ENCODE measurements around the gene PLXND1.

PLXND1 gene

DNA sequence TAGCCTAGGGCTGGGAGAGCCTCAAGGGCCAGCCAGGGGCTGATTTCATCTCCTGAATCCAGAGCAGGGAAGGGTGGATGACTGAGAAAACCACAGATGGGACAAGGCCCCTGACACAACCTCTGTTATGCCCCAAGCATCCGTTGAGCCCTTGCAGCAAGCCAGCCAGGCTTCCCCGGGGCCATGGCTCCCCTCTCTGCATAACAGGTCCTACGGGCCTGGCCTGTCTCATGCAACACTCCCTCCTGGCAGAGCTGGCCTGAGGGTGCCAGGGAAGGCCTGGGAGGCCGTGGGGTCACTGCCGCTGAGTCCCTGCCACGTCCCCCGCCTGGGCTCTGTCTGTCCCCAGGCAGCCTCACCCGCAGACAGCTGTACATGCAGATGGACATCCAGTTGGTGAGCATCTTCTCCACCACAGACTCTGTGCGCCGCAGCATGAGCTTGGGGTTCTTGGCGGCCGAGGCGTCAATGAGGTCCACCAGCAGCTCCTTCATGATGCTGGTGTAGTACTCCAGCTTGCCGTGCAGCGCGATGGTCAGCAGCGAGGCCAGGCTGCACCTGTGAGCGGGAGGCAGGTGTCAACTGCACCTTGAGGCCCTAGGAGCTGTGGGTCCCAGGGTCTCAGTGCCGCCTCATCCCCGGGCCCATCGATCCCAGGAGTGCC is 41.4 kb downstream of the PLXND1 start:
- H3K4me3 ChIP-seq (ENCODE audit: low read depth, low read length), result no peak overlapping the region
- TF ChIP-seq MYC (IDR thresholded peaks at IDR 0.05; ENCODE audit: low read depth, low read length) (no peak), POLR2A (IDR thresholded peaks at IDR 0.05; ENCODE audit: extremely low read depth, insufficient read length) (no peak)
- TF ChIP-seq, protein P1, sequence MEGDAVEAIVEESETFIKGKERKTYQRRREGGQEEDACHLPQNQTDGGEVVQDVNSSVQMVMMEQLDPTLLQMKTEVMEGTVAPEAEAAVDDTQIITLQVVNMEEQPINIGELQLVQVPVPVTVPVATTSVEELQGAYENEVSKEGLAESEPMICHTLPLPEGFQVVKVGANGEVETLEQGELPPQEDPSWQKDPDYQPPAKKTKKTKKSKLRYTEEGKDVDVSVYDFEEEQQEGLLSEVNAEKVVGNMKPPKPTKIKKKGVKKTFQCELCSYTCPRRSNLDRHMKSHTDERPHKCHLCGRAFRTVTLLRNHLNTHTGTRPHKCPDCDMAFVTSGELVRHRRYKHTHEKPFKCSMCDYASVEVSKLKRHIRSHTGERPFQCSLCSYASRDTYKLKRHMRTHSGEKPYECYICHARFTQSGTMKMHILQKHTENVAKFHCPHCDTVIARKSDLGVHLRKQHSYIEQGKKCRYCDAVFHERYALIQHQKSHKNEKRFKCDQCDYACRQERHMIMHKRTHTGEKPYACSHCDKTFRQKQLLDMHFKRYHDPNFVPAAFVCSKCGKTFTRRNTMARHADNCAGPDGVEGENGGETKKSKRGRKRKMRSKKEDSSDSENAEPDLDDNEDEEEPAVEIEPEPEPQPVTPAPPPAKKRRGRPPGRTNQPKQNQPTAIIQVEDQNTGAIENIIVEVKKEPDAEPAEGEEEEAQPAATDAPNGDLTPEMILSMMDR (IDR thresholded peaks at IDR 0.05; ENCODE audit: low read depth, low read length), result no peak
- TF ChIP-seq, protein P2, sequence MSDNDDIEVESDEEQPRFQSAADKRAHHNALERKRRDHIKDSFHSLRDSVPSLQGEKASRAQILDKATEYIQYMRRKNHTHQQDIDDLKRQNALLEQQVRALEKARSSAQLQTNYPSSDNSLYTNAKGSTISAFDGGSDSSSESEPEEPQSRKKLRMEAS (IDR thresholded peaks at IDR 0.05; ENCODE audit: low read depth, low read length), result no peak
- DNase-seq (ENCODE audit: low read depth), result no peak

- TF ChIP-seq, protein P2 (IDR thresholded peaks at IDR 0.05; ENCODE audit: low read depth, low read length), result no peak
- DNase-seq (ENCODE audit: low read depth), result no peak
- H3K4me3 ChIP-seq (ENCODE audit: low read depth, low read length), result no peak overlapping the region
Measured at GRCh38 chr3:129563850-129564535, 42.5 kb downstream of the PLXND1 start.

GRCh38 chr3:129563332-129563731 is 43.1 kb downstream of the PLXND1 start:
- TF ChIP-seq, protein P1 (IDR thresholded peaks at IDR 0.05; ENCODE audit: low read depth, low read length), result no peak
- TF ChIP-seq POLR2A (IDR thresholded peaks at IDR 0.05; ENCODE audit: extremely low read depth, insufficient read length) (no peak), MYC (IDR thresholded peaks at IDR 0.05; ENCODE audit: low read depth, low read length) (no peak)
- TF ChIP-seq, protein P2 (IDR thresholded peaks at IDR 0.05; ENCODE audit: low read depth, low read length), result no peak
- no peak overlapping the region for H3K4me3 ChIP-seq (ENCODE audit: low read depth, low read length)
- DNase-seq (ENCODE audit: low read depth), result no peak

GRCh38 chr3:129562803-129563202 is 43.7 kb downstream of the PLXND1 start:
- H3K4me3 ChIP-seq (ENCODE audit: low read depth, low read length), result no peak overlapping the region
- TF ChIP-seq, protein P1 (IDR thresholded peaks at IDR 0.05; ENCODE audit: low read depth, low read length), result no peak
- TF ChIP-seq, protein P2 (IDR thresholded peaks at IDR 0.05; ENCODE audit: low read depth, low read length), result no peak
- no peak for DNase-seq (ENCODE audit: low read depth)

DNA sequence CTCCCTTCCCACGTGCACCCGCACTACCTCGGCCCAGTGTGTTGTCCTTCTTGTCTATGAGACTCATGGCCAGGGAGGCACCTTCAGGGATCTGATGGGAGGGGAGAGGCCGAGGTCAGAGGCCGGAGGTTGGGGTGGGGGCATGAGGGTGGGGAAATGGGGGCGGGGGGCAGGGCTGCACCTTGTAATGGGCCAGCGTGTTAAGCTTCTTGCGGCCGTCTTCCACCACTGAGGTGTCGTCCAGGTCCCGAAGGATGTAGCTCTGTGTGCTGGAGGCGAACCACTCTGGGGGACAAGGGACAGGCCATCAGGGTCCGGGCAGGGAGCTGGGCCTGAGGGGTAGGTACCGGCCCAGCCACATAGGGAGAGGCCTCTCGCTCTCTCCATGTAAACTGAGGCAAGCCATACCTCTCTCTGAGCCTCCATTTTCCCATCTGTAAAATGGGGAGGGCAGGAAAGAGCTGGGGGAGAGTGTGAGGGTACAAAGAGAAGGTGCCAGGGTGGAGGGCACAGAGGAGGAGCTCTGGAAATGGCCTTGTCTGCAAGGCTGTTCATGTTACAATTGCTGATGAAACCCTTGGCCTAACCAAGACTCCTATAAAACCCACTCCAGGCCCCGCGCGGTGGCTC is 44.7 kb downstream of the PLXND1 start:
- H3K4me3 ChIP-seq (ENCODE audit: low read depth, low read length), result no peak overlapping the region
- TF ChIP-seq POLR2A (IDR thresholded peaks at IDR 0.05; ENCODE audit: extremely low read depth, insufficient read length) (no peak), MYC (IDR thresholded peaks at IDR 0.05; ENCODE audit: low read depth, low read length) (no peak)
- TF ChIP-seq, protein P2 (IDR thresholded peaks at IDR 0.05; ENCODE audit: low read depth, low read length), result no peak
- TF ChIP-seq, protein P1 (IDR thresholded peaks at IDR 0.05; ENCODE audit: low read depth, low read length), result no peak
- DNase-seq (ENCODE audit: low read depth), result no peak

Measured in NB4 (cell line).